Ecto neural progenitor cell (in vitro differentiated cells): ENCODE data around the gene SC5D.

Experiments used
- DNase-seq: peaks from one replicate; pipeline ENCODE4 v3.0.0-alpha.2; 2018; ENCODE audit warnings: low spot score

Gene SC5D

GRCh38 chr11:121293288-121293594 lies 670 bp downstream of the SC5D start:
- DNase-seq, result no peak

GRCh38 chr11:121295246-121296029 lies 2.9 kb downstream of the SC5D start:
- DNase-seq, result no peak

GRCh38 chr11:121297872-121298271 lies 5.3 kb downstream of the SC5D start:
- DNase-seq, result no peak

GRCh38 chr11:121298774-121299173 lies 6.2 kb downstream of the SC5D start:
- no peak for DNase-seq

- DNase-seq, result no peak
Measured at GRCh38 chr11:121299417-121299816, 6.8 kb downstream of the SC5D start.

GRCh38 chr11:121300313-121300971 lies 7.9 kb downstream of the SC5D start:
- DNase-seq, result no peak

- no peak for DNase-seq
Measured at GRCh38 chr11:121300972-121301699, 8.6 kb downstream of the SC5D start.

- no peak for DNase-seq
Measured at GRCh38 chr11:121304759-121305158, 12.2 kb downstream of the SC5D start.

- DNase-seq, result no peak
Measured at GRCh38 chr11:121308816-121309215, 16.2 kb downstream of the SC5D start.

- no peak for DNase-seq
Measured at GRCh38 chr11:121309688-121310087, 17.1 kb downstream of the SC5D start.

GRCh38 chr11:121310908-121311307 lies 18.3 kb downstream of the SC5D start:
- no peak for DNase-seq

- DNase-seq, result no peak
Measured at GRCh38 chr11:121311373-121311772, 18.8 kb downstream of the SC5D start.

GRCh38 chr11:121312483-121312882 lies 19.9 kb downstream of the SC5D start:
- DNase-seq, result no peak

GRCh38 chr11:121318848-121319834 lies 26.6 kb downstream of the SC5D start:
- DNase-seq, result no peak

- DNase-seq, result no peak
Measured at GRCh38 chr11:121321614-121322243, 29.2 kb downstream of the SC5D start.

GRCh38 chr11:121323046-121323607 lies 30.6 kb downstream of the SC5D start:
- no peak for DNase-seq

- no peak for DNase-seq
Measured at GRCh38 chr11:121326230-121326629, 33.7 kb downstream of the SC5D start.

GRCh38 chr11:121327553-121327952 lies 35.0 kb downstream of the SC5D start:
- no peak for DNase-seq

GRCh38 chr11:121328176-121328966 lies 35.8 kb downstream of the SC5D start:
- DNase-seq, result no peak

- no peak for DNase-seq
Measured at GRCh38 chr11:121328967-121329679, 36.6 kb downstream of the SC5D start.
